HG03442 (cell line): ENCODE measurements around the gene MMD.
"Not testable (repeated sequence)": the region's sequence is repeated elsewhere in the genome, so short reads cannot be mapped to it uniquely, and the experiment has no call there.

Experiments
- ATAC-seq: cut with Tn5 transposase; IDR thresholded peaks from one replicate; pipeline ENCODE4 v1.9.1; 2021; ENCODE audit warnings: mild to moderate bottlenecking, moderate library complexity; ENCODE audit not compliant: unreplicated experiment

Gene MMD

GRCh38 chr17:55402374-55402773 is 19.3 kb downstream of the MMD start:
- no peak for ATAC-seq

- no peak for ATAC-seq
Measured at GRCh38 chr17:55398689-55399088, 22.9 kb downstream of the MMD start.

- no peak for ATAC-seq
Measured at GRCh38 chr17:55395803-55396505, 25.7 kb downstream of the MMD start.

GRCh38 chr17:55394357-55395021 is 27.1 kb downstream of the MMD start:
- no peak for ATAC-seq

- no peak for ATAC-seq
Measured at GRCh38 chr17:55391764-55392467, 29.7 kb downstream of the MMD start.

GRCh38 chr17:55391244-55391757 is 30.3 kb downstream of the MMD start:
- no peak for ATAC-seq

GRCh38 chr17:55390364-55390977 is 31.2 kb downstream of the MMD start:
- ATAC-seq = no peak

- ATAC-seq = not testable (repeated sequence)
Measured at GRCh38 chr17:55389715-55390114, 31.9 kb downstream of the MMD start.

- no peak for ATAC-seq
Measured at GRCh38 chr17:55388842-55389241, 32.8 kb downstream of the MMD start.

GRCh38 chr17:55386796-55387332 is 34.8 kb downstream of the MMD start:
- no peak for ATAC-seq

GRCh38 chr17:55384643-55385232 is 36.9 kb downstream of the MMD start:
- ATAC-seq = no peak

- ATAC-seq = no peak
Measured at GRCh38 chr17:55383771-55384642, 37.6 kb downstream of the MMD start.

GRCh38 chr17:55381017-55381770 is 40.4 kb downstream of the MMD start:
- no peak for ATAC-seq

- ATAC-seq = no peak
Measured at GRCh38 chr17:55377671-55378275, 43.9 kb downstream of the MMD start.

- no peak for ATAC-seq
Measured at GRCh38 chr17:55368706-55369105, 52.9 kb downstream of the MMD start.

GRCh38 chr17:55366020-55366481 is 55.6 kb downstream of the MMD start:
- no peak for ATAC-seq

GRCh38 chr17:55363033-55363432 is 58.6 kb downstream of the MMD start:
- ATAC-seq = no peak

GRCh38 chr17:55360971-55361370 is 60.7 kb downstream of the MMD start:
- no peak for ATAC-seq
